ENCODE results near the gene F5.

Gene F5

DNA sequence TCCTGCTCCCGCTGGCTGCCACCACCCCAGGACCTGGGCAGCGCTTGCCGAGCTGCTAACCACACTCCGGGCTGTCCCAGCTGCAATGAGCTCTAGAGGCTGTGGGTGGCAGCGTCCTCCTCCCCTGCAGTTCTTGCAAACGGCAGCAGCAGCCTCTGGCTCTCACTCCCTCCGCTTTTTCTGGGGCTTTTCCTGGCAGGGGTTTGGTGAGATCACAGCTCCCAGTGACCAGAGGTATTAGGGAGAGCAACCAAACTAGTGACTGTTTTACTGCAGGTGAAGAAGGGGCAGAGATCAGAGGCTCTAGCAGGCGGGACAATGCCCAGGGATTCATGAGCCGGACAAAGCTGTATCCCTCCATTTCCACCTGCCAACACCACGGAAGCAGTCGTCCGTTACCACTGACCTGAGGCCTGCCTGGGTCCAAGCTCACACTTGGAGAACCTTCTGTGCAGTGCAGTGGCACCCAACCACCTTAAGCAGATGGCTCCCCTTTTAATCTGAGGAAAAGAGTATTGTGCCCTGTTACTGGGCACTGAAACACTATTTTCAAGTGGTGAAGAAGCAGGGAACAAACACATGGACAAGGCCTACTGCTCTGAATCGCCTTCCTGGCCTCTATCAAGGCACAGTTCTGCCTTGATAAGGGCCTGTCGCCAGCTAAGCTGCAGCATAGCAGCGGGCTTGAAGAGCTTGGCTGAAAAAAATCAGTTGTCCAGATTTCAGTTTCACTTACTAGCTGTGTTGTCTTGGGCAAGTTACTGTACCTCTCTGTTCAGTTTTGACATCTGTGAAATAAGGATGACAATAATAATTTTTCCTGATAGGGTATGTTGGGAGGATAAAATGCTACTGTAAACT, at the start of gene F5:
TSS of gene F5 (minus strand) at position 87 of the 861 bp plus-strand sequence. CDS start 95 bp downstream, outside the sequence.
- H3K4me1 Mint-ChIP-seq (ENCODE audit: low read depth), result peaks cover 77% of the 10 kb centered on the region
- peak within 1 kb of the TSS; percentile 90 for H3K4me3 Mint-ChIP-seq
- no peaks in the 10 kb centered on the region for H3K9me3 Mint-ChIP-seq (ENCODE audit: low read depth)
- peaks cover 9% of the 10 kb centered on the region for H3K36me3 Mint-ChIP-seq
- peak within 1 kb of the TSS; percentile 95 for H3K27ac Mint-ChIP-seq
- H3K27me3 Mint-ChIP-seq, result no peaks in the 10 kb centered on the region

DNA sequence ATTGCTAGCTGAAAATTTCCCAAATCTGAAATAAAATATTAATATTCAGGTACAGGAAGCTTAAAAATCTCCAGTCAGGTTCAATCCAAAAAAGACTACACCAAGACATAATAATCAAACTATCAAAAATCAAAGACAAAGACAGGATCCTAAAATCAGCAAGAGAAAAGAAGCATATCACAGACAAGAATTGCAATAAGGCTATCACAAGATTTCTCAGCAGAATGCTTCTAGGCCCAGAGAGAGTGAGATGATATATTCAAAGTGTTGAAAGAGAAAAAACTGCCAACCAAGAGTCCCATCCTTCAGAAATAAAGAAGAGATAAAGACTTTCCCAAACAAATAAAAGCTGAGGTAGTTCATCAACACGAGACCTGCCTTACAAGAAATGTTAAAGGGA, 48.6 kb upstream of the F5 start:
- Mint-ChIP-seq H3K27ac (no peak overlapping the region), H3K4me1 (ENCODE audit: low read depth) (peaks cover 23% of the 10 kb centered on the region), H3K36me3 (peaks cover 17% of the 10 kb centered on the region), H3K27me3 (no peaks in the 10 kb centered on the region), H3K4me3 (no peak overlapping the region), H3K9me3 (ENCODE audit: low read depth) (peaks cover 5% of the 10 kb centered on the region)

DNA sequence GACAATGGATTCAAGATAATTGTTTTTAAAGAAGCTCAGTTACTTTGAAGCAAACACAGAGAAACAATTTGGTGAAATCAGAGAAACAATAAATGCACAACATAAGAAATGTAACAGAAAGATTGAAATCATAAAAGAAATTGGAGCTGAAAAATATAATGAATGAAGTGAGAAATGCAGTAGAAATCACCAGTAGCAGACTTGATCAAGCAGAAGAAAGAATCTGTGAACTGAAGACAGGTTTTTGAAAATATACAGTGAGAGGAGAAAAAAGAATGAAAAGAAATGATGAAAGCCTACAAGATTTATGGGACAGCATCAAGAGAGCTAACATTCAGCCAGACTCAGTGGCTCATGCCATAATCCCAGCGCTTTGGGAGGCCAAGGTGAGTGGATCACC, 47.9 kb upstream of the F5 start:
- H3K4me3 Mint-ChIP-seq, result no peak overlapping the region
- H3K27ac Mint-ChIP-seq, result no peak overlapping the region
- no peaks in the 10 kb centered on the region for H3K27me3 Mint-ChIP-seq
- peaks cover 5% of the 10 kb centered on the region for H3K9me3 Mint-ChIP-seq (ENCODE audit: low read depth)
- peaks cover 13% of the 10 kb centered on the region for H3K36me3 Mint-ChIP-seq
- H3K4me1 Mint-ChIP-seq (ENCODE audit: low read depth), result peaks cover 25% of the 10 kb centered on the region

DNA sequence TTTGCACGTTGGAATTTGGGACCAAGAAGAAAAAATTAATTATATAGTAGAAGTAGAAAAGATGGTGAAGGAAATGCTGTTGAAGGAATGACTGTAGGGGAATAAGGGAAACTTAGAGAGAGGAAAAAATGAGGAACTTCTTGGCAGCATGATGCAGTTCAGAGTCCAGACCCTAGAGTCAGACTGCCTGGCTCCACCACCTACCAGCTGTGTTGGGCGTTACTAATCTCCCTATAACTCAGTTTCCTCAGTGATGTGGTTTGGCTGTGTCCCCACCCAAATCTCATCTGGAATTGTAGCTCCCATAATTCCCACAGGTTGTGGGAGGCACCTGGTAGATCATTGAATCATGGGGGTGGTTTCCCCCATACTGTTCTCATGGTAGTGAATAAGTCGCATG, 45.0 kb upstream of the F5 start:
- Mint-ChIP-seq H3K4me1 (ENCODE audit: low read depth) (peaks cover 52% of the 10 kb centered on the region), H3K9me3 (ENCODE audit: low read depth) (peaks cover 5% of the 10 kb centered on the region), H3K27ac (no peak overlapping the region), H3K4me3 (no peak overlapping the region), H3K36me3 (peaks cover 11% of the 10 kb centered on the region), H3K27me3 (no peaks in the 10 kb centered on the region)

DNA sequence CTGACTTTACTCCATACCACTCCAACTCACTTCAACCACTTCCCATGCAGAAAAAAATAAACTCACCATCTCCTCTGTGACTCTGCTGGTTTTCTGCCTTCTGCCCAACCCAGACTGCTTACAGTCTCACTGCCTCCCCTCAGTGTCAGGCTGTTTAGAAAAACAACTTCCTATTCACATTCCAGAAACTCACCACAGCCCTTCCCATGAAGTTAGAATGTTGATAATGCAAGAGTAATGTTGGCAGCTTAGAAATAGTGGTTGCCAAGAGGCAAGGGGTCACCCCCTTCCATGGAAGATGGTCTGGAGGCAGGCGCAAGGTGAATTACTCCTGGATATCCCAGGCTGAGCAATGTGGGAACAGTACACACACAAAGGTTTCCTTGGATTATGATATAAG, 43.7 kb upstream of the F5 start, which contains the start of gene SELP:
TSS of gene SELP (minus strand) at position 119 of the 400 bp plus-strand sequence. CDS start at position 69, 50 bp downstream.
- Mint-ChIP-seq H3K9me3 (ENCODE audit: low read depth) (no peaks in the 10 kb centered on the region), H3K36me3 (peaks cover 9% of the 10 kb centered on the region), H3K27me3 (no peaks in the 10 kb centered on the region), H3K4me3 (no peak within 1 kb of the TSS), H3K27ac (peak within 1 kb of the TSS; percentile 41), H3K4me1 (ENCODE audit: low read depth) (peaks cover 64% of the 10 kb centered on the region)

DNA sequence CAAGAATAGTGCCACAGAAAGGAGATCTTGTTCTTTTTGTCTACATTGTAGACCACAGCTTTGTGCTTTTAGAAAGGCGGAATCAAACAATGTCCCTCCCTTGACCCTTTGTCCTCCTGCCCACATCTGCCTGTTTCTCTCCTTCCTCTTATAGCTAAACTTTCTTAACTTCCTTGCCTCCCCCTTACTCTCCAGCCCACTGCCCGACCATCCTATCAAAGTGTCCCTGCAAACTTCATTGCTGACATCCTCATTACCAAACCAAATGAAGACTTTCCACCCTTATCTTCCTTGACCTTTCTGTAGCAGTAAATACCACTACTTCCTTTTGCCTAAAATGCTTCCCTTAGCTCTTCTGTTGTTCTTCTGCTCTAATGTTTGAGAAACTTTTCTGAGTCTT, 38.6 kb upstream of the F5 start:
- Mint-ChIP-seq H3K27me3 (no peaks in the 10 kb centered on the region), H3K36me3 (peaks cover 3% of the 10 kb centered on the region), H3K4me1 (ENCODE audit: low read depth) (peaks cover 75% of the 10 kb centered on the region), H3K9me3 (ENCODE audit: low read depth) (no peaks in the 10 kb centered on the region), H3K4me3 (no peak overlapping the region), H3K27ac (peak overlapping the region; percentile 82)

DNA sequence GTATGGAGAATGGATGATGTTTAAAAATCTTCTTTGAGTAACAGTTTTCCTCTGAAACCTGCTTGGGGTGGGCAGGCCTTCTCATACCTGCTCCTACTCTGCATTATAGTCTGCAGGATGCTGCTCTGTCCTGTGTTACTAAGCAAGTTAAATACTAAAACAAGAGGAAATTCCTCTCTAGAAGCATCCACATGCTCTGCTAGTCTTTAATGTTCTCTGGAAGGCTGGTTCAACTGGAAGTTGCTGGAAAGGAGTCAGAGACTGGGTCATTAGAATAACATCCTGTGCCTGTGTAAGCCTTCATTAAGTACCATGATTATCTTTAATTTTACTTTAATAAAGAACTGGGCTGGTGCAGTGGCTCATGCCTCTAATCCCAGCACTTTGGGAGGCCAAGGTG, 37.8 kb upstream of the F5 start:
- H3K27ac Mint-ChIP-seq, result peak overlapping the region; percentile 86
- H3K4me3 Mint-ChIP-seq, result peak overlapping the region; percentile 55
- no peaks in the 10 kb centered on the region for H3K27me3 Mint-ChIP-seq
- H3K36me3 Mint-ChIP-seq, result peaks cover 3% of the 10 kb centered on the region
- H3K9me3 Mint-ChIP-seq (ENCODE audit: low read depth), result no peaks in the 10 kb centered on the region
- peaks cover 67% of the 10 kb centered on the region for H3K4me1 Mint-ChIP-seq (ENCODE audit: low read depth)

DNA sequence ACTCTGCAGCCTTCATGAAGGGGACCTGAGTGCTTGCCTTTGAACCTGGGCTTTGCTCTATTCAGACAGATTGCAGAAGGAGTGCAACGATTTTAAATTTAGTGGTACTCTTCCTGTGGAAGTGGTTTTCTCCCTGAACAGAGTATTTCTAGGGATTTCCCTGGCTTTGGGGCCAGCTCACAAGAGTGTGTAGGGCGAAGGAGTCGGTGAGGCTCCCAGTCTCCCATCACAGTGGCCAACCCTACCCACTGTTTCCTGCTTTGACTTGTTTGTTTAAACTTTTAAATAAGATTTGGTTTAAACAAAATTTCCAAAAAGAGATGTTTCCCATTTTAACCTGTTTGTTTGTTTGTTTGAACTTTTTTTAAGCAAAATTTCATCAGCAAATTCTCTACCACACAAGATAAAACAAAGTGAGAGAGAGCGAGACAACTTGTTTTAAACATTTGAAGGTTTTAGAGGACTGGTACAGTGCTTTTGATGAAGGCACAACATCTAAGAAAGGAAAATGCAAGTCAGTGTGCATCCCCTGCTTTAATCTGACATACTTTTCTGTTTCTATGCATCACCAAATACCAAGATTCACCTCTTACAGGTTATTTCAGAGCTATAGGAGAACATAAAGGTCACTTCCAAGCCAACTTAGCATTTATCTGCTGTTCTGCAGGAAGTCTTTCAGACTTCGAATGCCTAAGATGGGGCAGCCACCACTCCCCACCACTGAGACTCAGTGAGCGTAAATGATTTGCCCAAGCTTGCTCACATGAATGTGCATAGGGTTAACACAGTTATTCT, 37.0 kb upstream of the F5 start:
- Mint-ChIP-seq H3K4me1 (ENCODE audit: low read depth) (peaks cover 64% of the 10 kb centered on the region), H3K36me3 (peaks cover 3% of the 10 kb centered on the region), H3K27me3 (no peaks in the 10 kb centered on the region), H3K9me3 (ENCODE audit: low read depth) (no peaks in the 10 kb centered on the region), H3K27ac (peak overlapping the region; percentile 86), H3K4me3 (peak overlapping the region; percentile 55)

DNA sequence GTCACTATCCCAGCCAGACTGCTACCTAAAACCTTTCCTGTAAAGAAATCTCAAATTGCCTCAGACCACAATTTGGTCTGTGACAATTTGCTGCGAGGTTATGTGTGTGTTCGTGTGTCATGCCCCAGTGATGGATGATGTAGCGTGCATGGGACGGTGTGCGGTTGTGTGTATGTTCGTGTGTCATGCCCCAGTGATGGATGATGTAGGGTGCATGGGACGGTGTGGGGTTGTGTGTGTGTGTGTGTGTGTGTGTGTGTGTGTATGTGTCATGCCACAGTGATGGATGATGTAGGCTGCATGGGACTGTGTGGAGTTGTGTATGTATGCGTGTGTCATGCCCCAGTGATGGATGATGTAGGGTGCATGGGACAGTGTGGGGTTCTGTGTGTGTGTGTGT, 34.3 kb upstream of the F5 start:
- no peaks in the 10 kb centered on the region for H3K9me3 Mint-ChIP-seq (ENCODE audit: low read depth)
- H3K4me3 Mint-ChIP-seq, result no peak overlapping the region
- no peak overlapping the region for H3K27ac Mint-ChIP-seq
- H3K4me1 Mint-ChIP-seq (ENCODE audit: low read depth), result peaks cover 44% of the 10 kb centered on the region
- H3K36me3 Mint-ChIP-seq, result no peaks in the 10 kb centered on the region
- H3K27me3 Mint-ChIP-seq, result no peaks in the 10 kb centered on the region

DNA sequence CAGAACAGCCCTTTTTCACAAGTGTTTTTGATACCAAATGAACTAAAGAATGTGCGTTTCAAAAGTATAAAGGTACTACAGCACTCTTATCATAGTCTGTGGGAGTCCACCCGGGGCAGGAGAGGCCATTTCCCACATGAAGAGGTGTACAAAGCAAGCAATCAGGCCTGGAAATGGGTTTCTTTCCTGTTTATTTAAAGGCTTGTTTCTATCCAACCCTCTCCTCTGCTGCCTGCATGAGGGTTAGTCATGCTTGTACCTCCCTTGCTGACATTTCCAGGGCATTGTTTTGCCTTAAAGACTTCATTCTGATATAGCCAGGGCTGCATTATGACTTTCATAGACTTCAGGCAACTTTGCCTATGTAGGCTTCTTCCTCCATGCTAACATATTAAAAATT, 32.1 kb upstream of the F5 start:
- Mint-ChIP-seq H3K27ac (no peak overlapping the region), H3K4me1 (ENCODE audit: low read depth) (peaks cover 30% of the 10 kb centered on the region), H3K36me3 (no peaks in the 10 kb centered on the region), H3K27me3 (no peaks in the 10 kb centered on the region), H3K4me3 (no peak overlapping the region), H3K9me3 (ENCODE audit: low read depth) (no peaks in the 10 kb centered on the region)

DNA sequence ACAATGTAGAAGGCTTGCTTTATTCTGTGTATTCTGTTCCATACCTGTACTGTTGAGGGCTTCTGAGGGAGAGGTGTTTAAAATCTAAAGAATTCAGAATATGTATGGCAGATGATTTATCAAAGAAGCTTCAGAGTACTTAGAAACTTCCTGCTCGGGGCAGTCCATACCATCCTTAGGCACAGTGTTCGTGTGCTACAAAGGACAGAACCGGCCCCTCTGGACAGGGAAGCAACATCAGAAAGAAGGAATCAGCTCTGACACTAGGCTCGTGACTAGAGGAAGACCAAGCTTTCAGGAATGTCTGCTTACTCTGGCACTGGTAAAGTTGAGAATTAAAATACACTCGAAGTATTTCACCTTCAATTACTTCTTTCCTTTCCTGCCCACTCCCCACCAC, 29.5 kb upstream of the F5 start:
- H3K27ac Mint-ChIP-seq, result no peak overlapping the region
- H3K4me1 Mint-ChIP-seq (ENCODE audit: low read depth), result peaks cover 34% of the 10 kb centered on the region
- no peak overlapping the region for H3K4me3 Mint-ChIP-seq
- no peaks in the 10 kb centered on the region for H3K9me3 Mint-ChIP-seq (ENCODE audit: low read depth)
- no peaks in the 10 kb centered on the region for H3K27me3 Mint-ChIP-seq
- peaks cover 2% of the 10 kb centered on the region for H3K36me3 Mint-ChIP-seq

DNA sequence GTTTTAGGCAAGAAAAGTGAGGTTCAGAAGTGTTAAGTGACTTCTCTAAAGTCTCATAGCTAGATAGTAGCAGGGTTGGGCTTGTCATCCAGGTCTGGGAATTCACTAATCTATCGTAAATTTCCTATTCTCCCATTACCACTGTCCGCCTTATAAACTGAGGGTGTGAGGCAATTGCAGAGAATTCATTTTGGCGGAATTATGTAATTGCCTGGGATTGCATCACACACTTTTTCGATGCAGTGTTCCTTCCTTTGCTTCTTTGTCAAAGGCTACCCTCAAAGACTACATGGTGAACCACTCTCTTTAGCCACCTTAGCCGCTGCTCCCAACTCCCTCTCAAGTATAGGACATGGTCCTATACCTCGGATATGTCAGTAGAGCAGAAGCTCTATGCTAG, 24.6 kb upstream of the F5 start:
- Mint-ChIP-seq H3K36me3 (peaks cover 2% of the 10 kb centered on the region), H3K27ac (no peak overlapping the region), H3K9me3 (ENCODE audit: low read depth) (no peaks in the 10 kb centered on the region), H3K27me3 (no peaks in the 10 kb centered on the region), H3K4me3 (no peak overlapping the region), H3K4me1 (ENCODE audit: low read depth) (peaks cover 30% of the 10 kb centered on the region)

DNA sequence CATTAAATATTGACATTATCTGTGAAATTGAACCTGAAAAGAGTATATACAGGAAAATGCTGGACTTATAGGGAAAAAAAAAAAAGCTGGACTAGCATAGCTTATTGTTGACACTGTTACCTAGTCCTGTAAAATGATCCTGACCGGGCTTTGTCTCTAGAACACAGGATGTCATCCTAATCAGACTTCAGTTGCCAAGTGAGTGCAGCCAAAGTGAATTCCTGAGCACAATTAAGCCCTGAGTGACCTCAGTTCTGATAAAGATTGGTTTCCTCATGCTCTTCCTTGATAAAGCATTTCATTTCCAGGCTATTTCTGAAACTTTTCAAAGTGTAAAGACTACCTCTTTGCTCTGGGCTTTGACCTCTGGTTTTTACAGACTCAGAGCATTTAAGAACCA, 23.8 kb upstream of the F5 start:
- Mint-ChIP-seq H3K4me1 (ENCODE audit: low read depth) (peaks cover 32% of the 10 kb centered on the region), H3K27me3 (no peaks in the 10 kb centered on the region), H3K36me3 (peaks cover 2% of the 10 kb centered on the region), H3K27ac (no peak overlapping the region), H3K9me3 (ENCODE audit: low read depth) (no peaks in the 10 kb centered on the region), H3K4me3 (no peak overlapping the region)

DNA sequence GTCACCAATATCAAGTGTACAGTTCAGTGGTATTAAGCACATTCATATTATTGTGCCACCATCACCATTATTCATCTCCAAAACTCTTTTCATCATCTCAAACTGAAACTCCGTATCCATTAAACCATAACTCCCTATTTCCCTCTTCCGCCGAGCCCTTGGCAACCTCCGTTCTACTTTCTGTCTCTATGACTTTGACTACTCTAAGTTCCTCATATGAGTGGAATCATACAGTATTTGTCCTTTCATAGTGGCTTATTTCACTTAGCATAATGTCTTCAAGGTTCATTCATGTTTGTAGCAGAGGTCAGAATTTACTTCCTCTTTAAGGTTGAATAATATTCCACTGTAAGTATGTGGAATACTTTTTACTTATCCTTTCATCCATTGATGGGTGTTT, 21.9 kb upstream of the F5 start:
- H3K9me3 Mint-ChIP-seq (ENCODE audit: low read depth), result no peaks in the 10 kb centered on the region
- H3K27me3 Mint-ChIP-seq, result no peaks in the 10 kb centered on the region
- no peak overlapping the region for H3K4me3 Mint-ChIP-seq
- peak overlapping the region; percentile 18 for H3K27ac Mint-ChIP-seq
- H3K4me1 Mint-ChIP-seq (ENCODE audit: low read depth), result peaks cover 43% of the 10 kb centered on the region
- H3K36me3 Mint-ChIP-seq, result peaks cover under 1% of the 10 kb centered on the region

DNA sequence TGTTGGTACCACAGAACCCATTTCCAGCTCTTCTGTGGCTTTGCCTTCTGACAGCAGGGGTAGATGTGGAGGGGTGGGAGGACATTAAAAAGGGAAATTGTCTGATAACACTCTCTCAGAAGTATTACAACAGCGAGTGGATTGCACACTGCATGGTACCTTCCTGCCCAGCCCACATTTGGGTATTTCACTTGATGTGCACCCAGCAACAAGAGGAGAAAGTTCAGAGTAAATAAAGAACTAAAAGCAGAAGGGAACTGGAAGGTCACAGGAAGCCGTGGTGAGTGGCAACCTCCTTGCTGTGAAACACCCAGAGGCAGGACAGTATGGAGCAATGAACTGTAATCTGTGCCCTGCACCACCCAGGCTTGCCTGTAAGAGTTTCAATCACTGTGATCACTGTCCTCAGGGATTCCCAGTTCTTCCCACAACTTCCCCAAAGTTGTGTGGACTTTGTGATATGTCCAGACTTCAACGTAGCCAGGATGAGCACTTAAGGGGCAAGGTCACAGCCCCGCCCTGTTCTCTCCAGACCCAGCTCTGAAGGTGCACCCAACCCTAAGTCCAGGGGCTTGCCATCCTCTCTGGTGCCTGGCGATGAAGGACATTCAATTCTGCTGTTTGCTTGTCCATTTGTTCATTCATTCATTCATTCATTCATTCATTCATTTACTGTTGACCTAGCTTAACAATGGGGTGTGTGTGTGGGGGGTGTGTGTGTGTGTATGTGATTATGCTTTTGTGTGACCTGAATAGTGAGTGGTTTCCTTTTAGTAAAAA, 18.7 kb upstream of the F5 start:
- H3K4me1 Mint-ChIP-seq (ENCODE audit: low read depth), result peaks cover 63% of the 10 kb centered on the region

More for the DNA sequence above, 18.7 kb upstream of the F5 start:
- no peaks in the 10 kb centered on the region for H3K27me3 Mint-ChIP-seq
- no peaks in the 10 kb centered on the region for H3K9me3 Mint-ChIP-seq (ENCODE audit: low read depth)
- peak overlapping the region; percentile 79 for H3K27ac Mint-ChIP-seq
- peak overlapping the region; percentile 48 for H3K4me3 Mint-ChIP-seq
- H3K36me3 Mint-ChIP-seq, result no peaks in the 10 kb centered on the region

All from activated naive CD8-positive, alpha-beta T cell (primary cell).